Duodenal mucosa (tissue), 2 donors: ENCODE data around the gene OTOG.

Experiments
- H3K27ac ChIP-seq: one replicate; pipeline ENCODE4 v1.7.0; 2013; ENCODE audit warnings: low read depth, low read length
- H3K27me3 ChIP-seq, 2 donors: one replicate each; pipeline ENCODE4 v1.7.0; 2013; ENCODE audit warnings: low read length in 2 of 2, control low read depth in 1 of 2; ENCODE audit not compliant: insufficient read depth in 2 of 2, control insufficient read depth in 1 of 2
- H3K36me3 ChIP-seq, 2 donors: one replicate each; pipeline ENCODE4 v1.7.0; 2013; ENCODE audit warnings: low read length in 2 of 2, control low read depth in 1 of 2; ENCODE audit not compliant: insufficient read depth in 2 of 2, control insufficient read depth in 1 of 2
- H3K4me1 ChIP-seq, 2 donors: one replicate each; pipeline ENCODE4 v1.7.0; 2013; ENCODE audit warnings: low read length in 2 of 2, control low read depth in 1 of 2; ENCODE audit not compliant: insufficient read depth in 2 of 2, control insufficient read depth in 1 of 2
- H3K4me3 ChIP-seq, 2 donors: one replicate each; pipeline ENCODE4 v1.7.0; 2013; ENCODE audit warnings: low read length in 2 of 2, low read depth in 1 of 2
- H3K9ac ChIP-seq, 2 donors: one replicate each; pipeline ENCODE4 v1.7.0; 2013; ENCODE audit warnings: low read length in 2 of 2, low read depth in 1 of 2
- H3K9me3 ChIP-seq, 2 donors: one replicate each; pipeline ENCODE4 v1.7.0; 2013; ENCODE audit warnings: low read length in 2 of 2, control low read depth in 1 of 2; ENCODE audit not compliant: control insufficient read depth in 1 of 2

The OTOG gene, protein sequence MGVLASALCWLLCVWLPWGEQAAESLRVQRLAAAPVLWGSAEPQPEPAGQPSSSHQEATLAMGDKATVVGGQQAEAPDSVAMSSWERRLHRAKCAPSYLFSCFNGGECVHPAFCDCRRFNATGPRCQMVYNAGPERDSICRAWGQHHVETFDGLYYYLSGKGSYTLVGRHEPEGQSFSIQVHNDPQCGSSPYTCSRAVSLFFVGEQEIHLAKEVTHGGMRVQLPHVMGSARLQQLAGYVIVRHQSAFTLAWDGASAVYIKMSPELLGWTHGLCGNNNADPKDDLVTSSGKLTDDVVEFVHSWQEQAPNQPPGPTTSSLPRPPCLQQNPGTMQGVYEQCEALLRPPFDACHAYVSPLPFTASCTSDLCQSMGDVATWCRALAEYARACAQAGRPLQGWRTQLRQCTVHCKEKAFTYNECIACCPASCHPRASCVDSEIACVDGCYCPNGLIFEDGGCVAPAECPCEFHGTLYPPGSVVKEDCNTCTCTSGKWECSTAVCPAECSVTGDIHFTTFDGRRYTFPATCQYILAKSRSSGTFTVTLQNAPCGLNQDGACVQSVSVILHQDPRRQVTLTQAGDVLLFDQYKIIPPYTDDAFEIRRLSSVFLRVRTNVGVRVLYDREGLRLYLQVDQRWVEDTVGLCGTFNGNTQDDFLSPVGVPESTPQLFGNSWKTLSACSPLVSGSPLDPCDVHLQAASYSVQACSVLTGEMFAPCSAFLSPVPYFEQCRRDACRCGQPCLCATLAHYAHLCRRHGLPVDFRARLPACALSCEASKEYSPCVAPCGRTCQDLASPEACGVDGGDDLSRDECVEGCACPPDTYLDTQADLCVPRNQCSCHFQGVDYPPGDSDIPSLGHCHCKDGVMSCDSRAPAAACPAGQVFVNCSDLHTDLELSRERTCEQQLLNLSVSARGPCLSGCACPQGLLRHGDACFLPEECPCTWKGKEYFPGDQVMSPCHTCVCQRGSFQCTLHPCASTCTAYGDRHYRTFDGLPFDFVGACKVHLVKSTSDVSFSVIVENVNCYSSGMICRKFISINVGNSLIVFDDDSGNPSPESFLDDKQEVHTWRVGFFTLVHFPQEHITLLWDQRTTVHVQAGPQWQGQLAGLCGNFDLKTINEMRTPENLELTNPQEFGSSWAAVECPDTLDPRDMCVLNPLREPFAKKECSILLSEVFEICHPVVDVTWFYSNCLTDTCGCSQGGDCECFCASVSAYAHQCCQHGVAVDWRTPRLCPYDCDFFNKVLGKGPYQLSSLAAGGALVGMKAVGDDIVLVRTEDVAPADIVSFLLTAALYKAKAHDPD (N-terminal part only)

DNA sequence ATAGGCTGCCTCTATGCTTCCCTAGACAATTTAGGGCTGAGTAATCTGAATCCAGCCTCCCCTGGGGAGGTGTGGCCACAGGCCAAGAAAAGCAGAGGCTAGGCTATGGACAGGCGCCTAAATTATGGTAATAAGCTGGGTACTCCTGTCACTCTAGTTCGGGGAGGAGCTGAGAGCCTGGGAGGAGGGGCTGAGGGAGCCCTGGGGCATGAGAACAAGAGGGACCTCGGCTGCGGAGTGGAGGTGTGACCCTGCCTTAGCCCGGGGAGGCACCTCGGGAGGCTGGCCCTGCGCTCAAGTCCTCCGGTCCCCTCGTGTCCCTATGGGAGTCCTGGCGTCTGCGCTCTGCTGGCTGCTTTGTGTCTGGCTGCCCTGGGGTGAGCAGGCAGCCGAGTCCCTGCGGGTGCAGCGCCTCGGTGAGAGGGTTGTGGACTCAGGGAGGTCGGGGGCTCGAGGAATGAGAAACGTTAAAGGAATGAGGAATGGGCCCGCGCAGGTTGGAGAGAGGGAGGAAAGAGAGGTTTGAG lies at the start of gene OTOG:
TSS of gene OTOG (plus strand) at position 209 of the 527 bp plus-strand sequence. CDS start at position 323, 114 bp downstream.
- H3K9ac ChIP-seq: no peak within 1 kb of the TSS

DNA sequence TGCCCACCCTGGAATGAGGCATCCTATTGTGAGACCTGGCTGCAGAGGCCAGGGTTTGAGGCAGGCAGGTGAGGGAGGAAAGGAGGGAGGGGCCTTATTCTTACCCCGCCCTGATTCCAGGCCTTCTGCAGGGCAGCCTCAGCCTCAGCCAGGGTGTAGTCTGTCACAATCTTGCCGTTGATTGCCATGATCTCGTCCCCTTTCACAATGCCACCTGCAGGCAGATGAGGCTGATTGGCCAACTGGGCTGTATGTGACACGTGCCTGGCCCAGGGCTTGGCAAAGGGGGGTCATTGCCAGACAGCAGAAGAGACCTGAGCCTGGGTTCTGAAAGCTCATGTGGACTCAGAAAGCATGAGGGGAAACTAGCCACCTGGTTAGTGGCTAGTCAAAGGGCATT lies 49.0 kb upstream of the OTOG start:
- H3K4me3 ChIP-seq: no peak overlapping the region
- H3K27ac ChIP-seq: no peak overlapping the region
- H3K27me3 ChIP-seq: no peaks in the 10 kb centered on the region
- no peak overlapping the region for H3K9ac ChIP-seq
- H3K9me3 ChIP-seq: no peaks in the 10 kb centered on the region
- no peaks in the 10 kb centered on the region for H3K4me1 ChIP-seq
- H3K36me3 ChIP-seq: peaks cover 5 to 38% of the 10 kb centered on the region in 2 donors

More for the DNA sequence above, at the start of gene OTOG:
- Histone ChIP-seq H3K9me3 (no peaks in the 10 kb centered on the region), H3K4me1 (no peaks in the 10 kb centered on the region), H3K36me3 (no peaks in the 10 kb centered on the region), H3K27me3 (peaks cover 3 to 4% of the 10 kb centered on the region in 2 donors), H3K4me3 (no peak within 1 kb of the TSS), H3K27ac (no peak within 1 kb of the TSS)

DNA sequence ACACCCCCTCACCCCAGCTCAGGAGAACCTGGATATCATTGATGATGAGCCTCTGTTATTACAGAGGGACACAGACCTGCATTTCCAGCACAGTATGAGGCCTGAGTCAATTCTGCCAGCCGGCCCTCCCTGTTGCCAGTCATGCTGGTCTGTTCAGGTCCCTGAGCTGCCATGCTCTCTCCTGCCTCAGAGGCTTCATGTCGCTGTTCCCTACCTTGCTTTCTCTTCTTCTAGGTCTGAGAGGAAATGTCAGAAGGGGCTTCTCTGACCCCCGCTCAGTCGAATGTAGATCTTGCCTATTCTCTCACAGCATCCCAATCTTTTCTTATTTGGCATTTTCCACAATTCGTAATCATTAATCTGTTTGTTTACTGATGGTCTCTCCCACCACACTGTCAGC lies 48.6 kb upstream of the OTOG start:
- Histone ChIP-seq H3K27me3 (no peaks in the 10 kb centered on the region), H3K4me3 (no peak overlapping the region), H3K36me3 (peaks cover 5 to 38% of the 10 kb centered on the region in 2 donors), H3K9me3 (no peaks in the 10 kb centered on the region), H3K27ac (no peak overlapping the region), H3K9ac (no peak overlapping the region), H3K4me1 (no peaks in the 10 kb centered on the region)

DNA sequence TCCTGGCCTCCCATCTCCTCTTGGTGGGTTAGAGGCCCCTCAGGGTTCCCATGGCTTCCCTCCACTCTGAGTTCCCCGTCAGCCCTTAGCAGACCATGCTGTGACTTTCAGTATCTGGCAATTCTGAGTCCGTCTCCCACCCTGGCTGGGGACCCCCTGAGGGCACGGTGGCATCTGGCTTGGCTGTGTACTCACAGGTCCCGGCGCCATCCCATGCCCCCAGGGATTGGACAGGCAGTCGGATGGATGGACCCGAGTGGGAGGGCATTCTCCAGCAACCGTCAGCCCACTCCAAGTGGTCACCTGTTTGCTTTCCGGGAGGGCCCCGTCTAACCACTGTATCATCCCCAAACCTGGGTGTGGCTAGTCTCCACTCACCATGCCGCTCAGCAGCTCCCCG lies 46.4 kb upstream of the OTOG start:
- peaks cover 5 to 28% of the 10 kb centered on the region in 2 donors for H3K36me3 ChIP-seq
- no peaks in the 10 kb centered on the region for H3K9me3 ChIP-seq
- no peak overlapping the region for H3K4me3 ChIP-seq
- H3K4me1 ChIP-seq: no peaks in the 10 kb centered on the region
- H3K27me3 ChIP-seq: no peaks in the 10 kb centered on the region
- no peak overlapping the region for H3K27ac ChIP-seq
- H3K9ac ChIP-seq: no peak overlapping the region

DNA sequence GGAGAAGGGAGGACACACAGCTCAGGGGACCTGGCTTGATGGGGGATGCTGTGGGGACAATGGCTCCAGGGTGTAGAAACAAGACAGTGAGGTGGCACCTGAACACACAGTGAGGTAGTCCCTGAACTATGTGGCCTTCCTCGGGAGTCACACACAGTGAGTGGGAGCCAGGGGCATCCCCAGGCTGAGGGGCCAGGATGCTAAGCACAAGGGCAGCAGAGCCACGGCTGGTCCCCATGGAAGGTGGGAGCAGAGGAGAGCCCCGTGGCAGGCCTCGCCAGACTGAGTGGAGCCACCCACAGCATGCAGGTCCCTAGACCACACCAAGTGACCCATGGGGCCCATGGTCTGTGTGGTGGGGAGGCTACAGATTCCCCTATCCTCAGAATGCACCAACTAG lies 44.4 kb upstream of the OTOG start:
- Histone ChIP-seq H3K27ac (no peak overlapping the region), H3K9ac (no peak overlapping the region), H3K4me3 (no peak overlapping the region), H3K36me3 (peaks cover 5 to 31% of the 10 kb centered on the region in 2 donors), H3K4me1 (no peaks in the 10 kb centered on the region), H3K9me3 (no peaks in the 10 kb centered on the region), H3K27me3 (no peaks in the 10 kb centered on the region)

DNA sequence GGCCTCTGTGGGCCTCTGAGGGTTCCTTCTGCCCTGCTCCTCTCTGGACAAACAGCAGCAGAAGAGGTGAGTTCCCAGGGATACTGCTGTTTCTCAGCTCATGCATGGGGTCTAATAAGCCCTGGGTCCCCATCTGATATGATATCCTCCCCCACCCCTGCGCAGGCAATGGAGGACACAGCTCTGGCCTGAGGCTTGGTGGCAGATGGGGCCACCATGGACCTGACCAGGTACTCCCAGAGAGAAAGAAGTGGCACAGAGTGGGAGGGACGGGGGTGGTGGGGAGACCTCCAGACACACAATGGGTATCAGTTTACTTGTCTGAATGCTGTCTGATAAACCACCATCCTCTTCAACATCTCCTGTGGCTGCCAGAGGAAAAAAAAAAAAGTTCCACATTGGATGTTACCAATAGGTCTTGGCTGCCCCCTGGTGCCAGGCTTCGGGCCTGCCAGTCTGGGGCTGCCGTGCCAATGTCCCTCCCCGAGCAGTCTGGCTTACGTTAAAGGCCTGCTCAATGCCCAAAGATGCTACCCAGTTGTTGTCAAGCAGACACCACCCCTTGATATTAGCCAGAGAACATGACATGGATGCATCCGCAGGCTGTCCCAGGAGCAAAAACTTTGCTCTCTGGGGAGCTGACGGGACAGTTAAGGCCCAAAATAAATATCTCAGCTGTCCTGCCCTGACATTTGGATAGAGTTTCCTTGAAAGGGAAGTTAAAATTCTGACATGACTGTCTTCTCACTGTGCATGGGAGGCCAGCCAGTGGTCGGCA lies 42.5 kb upstream of the OTOG start:
- Histone ChIP-seq H3K36me3 (peaks cover 8 to 20% of the 10 kb centered on the region in 2 donors), H3K4me3 (no peak overlapping the region), H3K27ac (no peak overlapping the region), H3K4me1 (no peaks in the 10 kb centered on the region), H3K9ac (no peak overlapping the region), H3K9me3 (no peaks in the 10 kb centered on the region), H3K27me3 (no peaks in the 10 kb centered on the region)

DNA sequence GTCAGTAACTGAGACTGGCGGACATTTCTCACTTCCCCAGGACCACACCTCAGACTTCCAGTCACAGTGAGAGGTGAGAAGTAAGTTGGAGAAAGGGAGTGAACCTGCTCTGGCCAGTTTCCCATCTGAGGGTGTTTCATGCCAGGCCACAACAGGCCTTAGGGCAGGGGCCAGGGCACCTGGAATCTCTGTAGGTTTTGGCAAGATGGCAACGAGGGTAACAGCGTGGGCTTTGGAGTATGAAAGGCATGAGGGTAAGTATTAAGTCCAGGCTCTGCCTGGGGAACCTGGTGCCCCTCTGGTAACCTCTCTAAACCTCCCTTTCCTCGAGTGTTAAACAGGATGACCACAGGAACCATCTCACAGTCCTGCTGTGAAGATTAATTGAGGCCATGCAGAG lies 41.9 kb upstream of the OTOG start:
- Histone ChIP-seq H3K27ac (no peak overlapping the region), H3K4me3 (no peak overlapping the region), H3K9ac (no peak overlapping the region), H3K36me3 (peaks cover 8 to 19% of the 10 kb centered on the region in 2 donors), H3K9me3 (no peaks in the 10 kb centered on the region), H3K27me3 (no peaks in the 10 kb centered on the region), H3K4me1 (no peaks in the 10 kb centered on the region)

DNA sequence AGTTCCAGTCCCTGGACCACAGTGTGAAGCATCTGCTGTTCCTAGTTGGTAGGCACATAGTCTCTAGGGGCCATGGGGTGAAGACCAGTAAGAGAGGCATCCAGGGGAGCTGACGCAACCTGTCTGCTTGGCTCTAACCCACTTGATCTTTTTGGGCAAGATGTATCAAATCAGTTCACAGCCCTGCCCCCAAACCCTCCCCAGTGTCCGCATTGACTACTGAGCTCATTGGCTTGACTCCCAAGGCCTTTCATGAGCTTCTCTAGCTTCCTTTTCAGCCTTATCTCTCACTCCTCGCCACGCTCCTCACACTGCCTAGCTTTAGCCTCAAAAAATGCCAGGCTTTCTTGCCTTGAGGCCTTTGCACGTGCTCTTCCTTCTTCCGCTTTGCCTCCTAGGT lies 40.7 kb upstream of the OTOG start:
- no peaks in the 10 kb centered on the region for H3K9me3 ChIP-seq
- H3K4me1 ChIP-seq: no peaks in the 10 kb centered on the region
- H3K27me3 ChIP-seq: no peaks in the 10 kb centered on the region
- H3K27ac ChIP-seq: no peak overlapping the region
- H3K36me3 ChIP-seq: peaks cover 3 to 13% of the 10 kb centered on the region in 2 donors
- no peak overlapping the region for H3K4me3 ChIP-seq
- H3K9ac ChIP-seq: no peak overlapping the region

DNA sequence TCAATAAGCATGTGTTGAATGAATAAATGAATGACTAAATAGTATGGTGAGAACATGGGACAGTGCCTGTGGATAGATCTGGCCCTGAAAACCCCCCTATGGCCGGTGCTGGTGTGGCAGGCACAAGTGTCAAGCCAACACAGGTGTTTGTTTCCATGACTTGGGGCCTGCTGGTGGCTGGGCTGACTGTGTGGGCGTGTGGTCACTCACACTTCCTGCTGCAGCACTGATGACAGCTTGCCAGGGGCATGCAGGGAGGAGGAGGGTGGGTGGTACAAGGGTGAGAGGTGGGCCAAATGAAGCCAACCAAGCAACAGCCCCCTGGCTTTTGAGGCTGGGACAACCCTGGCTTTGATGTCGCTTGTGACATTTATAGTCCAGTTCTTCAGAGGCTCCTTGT lies 40.1 kb upstream of the OTOG start:
- Histone ChIP-seq H3K36me3 (peaks cover 3 to 19% of the 10 kb centered on the region in 2 donors), H3K9me3 (no peaks in the 10 kb centered on the region), H3K4me3 (no peak overlapping the region), H3K27me3 (no peaks in the 10 kb centered on the region), H3K9ac (no peak overlapping the region), H3K4me1 (no peaks in the 10 kb centered on the region), H3K27ac (no peak overlapping the region)
